Liver (tissue), 9 donors: ENCODE data around the gene ZNF326. TPM values are rescaled to one million over a fixed set of nuclear protein-coding genes. Genes with fewer than 3 reads are reported as not detected.

Source experiments
- DNase-seq: peaks from one replicate; pipeline ENCODE4 v3.0.0-alpha.2; 2017; ENCODE audit warnings: low spot score
- H3K27ac ChIP-seq, 2 donors: one replicate each; pipeline ENCODE4 v1.7.0; 2013; ENCODE audit warnings: inconsistent platforms in 2 of 2, low read length in 2 of 2, control low read depth in 1 of 2, low read depth in 1 of 2, mild to moderate bottlenecking in 1 of 2
- H3K27me3 ChIP-seq, 4 donors: one replicate each; pipeline versions ENCODE4 v1.6.1 to v1.7.0; 2013; ENCODE audit warnings: low read length in 3 of 4, inconsistent platforms in 1 of 4, mild to moderate bottlenecking in 1 of 4, moderate library complexity in 1 of 4; ENCODE audit not compliant: control insufficient read depth in 4 of 4, insufficient read depth in 4 of 4
- H3K36me3 ChIP-seq, 4 donors: one replicate each; pipeline versions ENCODE4 v1.6.1 to v1.7.0; 2013; ENCODE audit warnings: low read length in 3 of 4, mild to moderate bottlenecking in 3 of 4, low read depth in 1 of 4, moderate library complexity in 1 of 4; ENCODE audit not compliant: control insufficient read depth in 4 of 4, insufficient read depth in 3 of 4
- H3K4me1 ChIP-seq, 4 donors: one replicate each; pipeline versions ENCODE4 v1.6.1 to v1.7.0; 2013; ENCODE audit warnings: low read length in 3 of 4, mild to moderate bottlenecking in 3 of 4, moderate library complexity in 1 of 4; ENCODE audit not compliant: control insufficient read depth in 4 of 4, insufficient read depth in 4 of 4
- H3K4me3 ChIP-seq, 3 donors: one replicate each; pipeline versions ENCODE4 v1.6.1 to v1.7.0; 2013; ENCODE audit warnings: low read length in 3 of 3, control low read depth in 1 of 3, low read depth in 1 of 3, mild to moderate bottlenecking in 1 of 3
- H3K9ac ChIP-seq, 2 donors: one replicate each; pipeline ENCODE4 v1.7.0; 2013; ENCODE audit warnings: low read length in 2 of 2, mild to moderate bottlenecking in 2 of 2, moderate library complexity in 2 of 2, control low read depth in 1 of 2, low read depth in 1 of 2
- H3K9me3 ChIP-seq, 4 donors: one replicate each; pipeline versions ENCODE4 v1.6.1 to v1.7.0; 2013; ENCODE audit warnings: low read length in 3 of 4; ENCODE audit not compliant: control insufficient read depth in 4 of 4
- EGR1 ChIP-seq, 2 donors: IDR thresholded peaks; 2 replicates each; pipeline ENCODE4 v1.6.1; 2016 to 2018; ENCODE audit warnings: antibody characterized with exemption in 2 of 2, low read depth in 2 of 2
- FOXA1 ChIP-seq: IDR thresholded peaks from 2 replicates; pipeline ENCODE4 v1.6.1; 2016; ENCODE audit warnings: antibody characterized with exemption
- FOXA2 ChIP-seq: IDR thresholded peaks from 2 replicates; pipeline ENCODE4 v1.6.1; 2016; ENCODE audit warnings: antibody characterized with exemption
- GABPA ChIP-seq, 2 donors: IDR thresholded peaks in 1 of 2; conservative IDR thresholded peaks in 1 of 2; 2 replicates each; pipeline ENCODE4 v1.6.1; 2016; ENCODE audit warnings: antibody characterized with exemption in 2 of 2, mild to moderate bottlenecking in 1 of 2, moderate library complexity in 1 of 2
- HNF4A ChIP-seq, 2 donors: conservative IDR thresholded peaks; 2 replicates each; pipeline ENCODE4 v1.6.1; 2016; ENCODE audit warnings: antibody characterized with exemption in 2 of 2, mild to moderate bottlenecking in 2 of 2
- HNF4G ChIP-seq: IDR thresholded peaks from 2 replicates; pipeline ENCODE4 v1.6.1; 2016; ENCODE audit warnings: antibody characterized with exemption
- JUND ChIP-seq, 2 donors: IDR thresholded peaks; 2 replicates each; pipeline ENCODE4 v1.6.1; 2016; ENCODE audit warnings: antibody characterized with exemption in 2 of 2
- NR2F2 ChIP-seq: IDR thresholded peaks from 2 replicates; pipeline ENCODE4 v1.6.1; 2016; ENCODE audit warnings: antibody characterized with exemption
- RAD21 ChIP-seq, 2 donors: IDR thresholded peaks; 2 replicates each; pipeline ENCODE4 v1.6.1; 2016; ENCODE audit warnings: antibody characterized with exemption in 2 of 2, mild to moderate bottlenecking in 2 of 2
- REST ChIP-seq: IDR thresholded peaks from 2 replicates; pipeline ENCODE4 v1.6.1; 2016; ENCODE audit warnings: antibody characterized with exemption, mild to moderate bottlenecking
- RXRA ChIP-seq, 2 donors: IDR thresholded peaks; 2 replicates each; pipeline ENCODE4 v1.6.1; 2017 to 2018; ENCODE audit warnings: antibody characterized with exemption in 2 of 2, mild to moderate bottlenecking in 1 of 2
- SP1 ChIP-seq: IDR thresholded peaks from 2 replicates; pipeline ENCODE4 v1.6.1; 2018; ENCODE audit warnings: antibody characterized with exemption, mild to moderate bottlenecking
- TAF1 ChIP-seq: conservative IDR thresholded peaks from 2 replicates; pipeline ENCODE4 v1.6.1; 2016; ENCODE audit warnings: antibody characterized with exemption, mild to moderate bottlenecking
- YY1 ChIP-seq: IDR thresholded peaks from 2 replicates; pipeline ENCODE4 v1.6.1; 2016; ENCODE audit warnings: antibody characterized with exemption, mild to moderate bottlenecking
- ZBTB33 ChIP-seq: IDR thresholded peaks from 2 replicates; pipeline ENCODE4 v1.6.1; 2016; ENCODE audit warnings: antibody characterized with exemption
- WGBS: extraction: QIAGEN DNeasy Blood & Tissue Kit; methylation state at CpG from one replicate; pipeline ENCODE4 v1.1.7; 2013; 5-methylcytosine and 5-hydroxymethylcytosine counted together
- polyA plus RNA-seq, 2 donors: library from polyadenylated mRNA; stranded (reverse) in 1 of 2; unstranded in 1 of 2; fragments of 200-250 nt in 1 of 2; fragments of >200 nt in 1 of 2; fragmentation: Nextera tagmentation in 1 of 2; extraction: Ambion mirVana in 1 of 2; gene quantifications; one replicate each; pipeline versions ENCODE4 v1.2.1 to v1.2.3, GENCODE V29; 2013 to 2015
- total RNA-seq, 2 donors: library from RNA; depleted of rRNA; stranded (reverse); fragments of >200 nt; gene quantifications; one replicate each; pipeline ENCODE4 v1.2.3, GENCODE V29; 2014
- TF ChIP-seq, protein P1 (sequence below): IDR thresholded peaks from 2 replicates; pipeline ENCODE4 v1.6.1; 2016; ENCODE audit warnings: antibody characterized with exemption
- TF ChIP-seq, protein P2 (sequence below): fragments of 150-350 bp; IDR thresholded peaks from 2 replicates; pipeline ENCODE4 v1.5.1; 2017; ENCODE audit warnings: improper control_type of control experiment, low read depth, low read length; ENCODE audit not compliant: missing input control
- TF ChIP-seq, protein P3 (sequence below): IDR thresholded peaks from 2 replicates; pipeline ENCODE4 v1.6.1; 2016; ENCODE audit warnings: antibody characterized with exemption
- donor health status: healthy.
- donor health status: healthy.
- donor health status: healthy.
- donor health status: healthy.
- donor health status: healthy.

The ZNF326 gene
- total and polyA plus RNA-seq, 4 donors = 6.5 to 14.6 (median 10.9) TPM

GRCh38 chr1:89973471-89974127 lies 21.3 kb upstream of the ZNF326 start:
- Histone ChIP-seq H3K27me3 (no peaks in the 10 kb centered on the region), H3K9me3 (no peaks in the 10 kb centered on the region), H3K27ac (no peak overlapping the region), H3K4me1 (no peaks in the 10 kb centered on the region), H3K36me3 (no peaks in the 10 kb centered on the region), H3K9ac (no peak overlapping the region), H3K4me3 (no peak overlapping the region)
- no peak for DNase-seq
- TF ChIP-seq GABPA (IDR thresholded peaks at IDR 0.05 in 1 of 2, conservative IDR thresholded peaks at IDR 0.05 in 1 of 2) (no peak), HNF4A (conservative IDR thresholded peaks at IDR 0.05) (no peak), SP1 (no peak), FOXA1 (no peak), RAD21 (IDR thresholded peaks at IDR 0.05) (no peak), HNF4G (no peak), TAF1 (no peak), ZBTB33 (no peak), EGR1 (IDR thresholded peaks at IDR 0.05; ENCODE audit: low read depth in 2 of 2) (no peak), JUND (IDR thresholded peaks at IDR 0.05) (no peak), REST (no peak), RXRA (IDR thresholded peaks at IDR 0.05) (no peak), YY1 (no peak), NR2F2 (no peak)
- TF ChIP-seq, protein P1, sequence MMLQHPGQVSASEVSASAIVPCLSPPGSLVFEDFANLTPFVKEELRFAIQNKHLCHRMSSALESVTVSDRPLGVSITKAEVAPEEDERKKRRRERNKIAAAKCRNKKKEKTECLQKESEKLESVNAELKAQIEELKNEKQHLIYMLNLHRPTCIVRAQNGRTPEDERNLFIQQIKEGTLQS = no peak
- 93% methylated on average over 8 of the region's 8 CpGs for WGBS

DNA sequence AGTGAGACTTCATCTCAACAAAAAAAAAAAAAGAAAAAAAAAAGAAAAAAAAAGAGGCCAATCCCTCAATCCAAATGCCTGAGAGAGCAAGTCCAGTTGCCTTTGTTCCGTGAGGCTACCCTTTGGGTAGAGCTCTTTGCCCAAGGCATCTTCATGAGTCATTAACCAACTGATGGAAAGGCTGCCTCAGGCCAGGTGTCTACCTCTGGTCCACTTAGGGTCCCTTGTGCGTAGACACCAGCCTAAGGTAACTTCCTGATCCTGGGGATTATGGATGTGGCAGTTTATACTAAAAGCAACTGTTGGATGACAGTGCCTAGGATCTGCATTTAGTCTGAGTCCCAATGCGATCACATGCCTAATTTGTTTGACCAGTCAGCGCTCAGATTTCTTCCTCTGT lies 20.7 kb upstream of the ZNF326 start:
- 97% methylated on average over 4 of the region's 4 CpGs for WGBS
- Histone ChIP-seq H3K9me3 (no peaks in the 10 kb centered on the region), H3K4me1 (no peaks in the 10 kb centered on the region), H3K27me3 (no peaks in the 10 kb centered on the region), H3K4me3 (no peak overlapping the region), H3K27ac (no peak overlapping the region), H3K9ac (no peak overlapping the region), H3K36me3 (no peaks in the 10 kb centered on the region)
- no peak for DNase-seq
- TF ChIP-seq, protein P1 = no peak
- TF ChIP-seq NR2F2 (no peak), EGR1 (IDR thresholded peaks at IDR 0.05; ENCODE audit: low read depth in 2 of 2) (no peak), YY1 (no peak), REST (no peak), RAD21 (IDR thresholded peaks at IDR 0.05) (no peak), GABPA (IDR thresholded peaks at IDR 0.05 in 1 of 2, conservative IDR thresholded peaks at IDR 0.05 in 1 of 2) (no peak), TAF1 (no peak), HNF4G (no peak), SP1 (no peak), JUND (IDR thresholded peaks at IDR 0.05) (no peak), FOXA1 (no peak), RXRA (IDR thresholded peaks at IDR 0.05) (no peak), HNF4A (conservative IDR thresholded peaks at IDR 0.05) (no peak), FOXA2 (no peak)
- TF ChIP-seq, protein P2, sequence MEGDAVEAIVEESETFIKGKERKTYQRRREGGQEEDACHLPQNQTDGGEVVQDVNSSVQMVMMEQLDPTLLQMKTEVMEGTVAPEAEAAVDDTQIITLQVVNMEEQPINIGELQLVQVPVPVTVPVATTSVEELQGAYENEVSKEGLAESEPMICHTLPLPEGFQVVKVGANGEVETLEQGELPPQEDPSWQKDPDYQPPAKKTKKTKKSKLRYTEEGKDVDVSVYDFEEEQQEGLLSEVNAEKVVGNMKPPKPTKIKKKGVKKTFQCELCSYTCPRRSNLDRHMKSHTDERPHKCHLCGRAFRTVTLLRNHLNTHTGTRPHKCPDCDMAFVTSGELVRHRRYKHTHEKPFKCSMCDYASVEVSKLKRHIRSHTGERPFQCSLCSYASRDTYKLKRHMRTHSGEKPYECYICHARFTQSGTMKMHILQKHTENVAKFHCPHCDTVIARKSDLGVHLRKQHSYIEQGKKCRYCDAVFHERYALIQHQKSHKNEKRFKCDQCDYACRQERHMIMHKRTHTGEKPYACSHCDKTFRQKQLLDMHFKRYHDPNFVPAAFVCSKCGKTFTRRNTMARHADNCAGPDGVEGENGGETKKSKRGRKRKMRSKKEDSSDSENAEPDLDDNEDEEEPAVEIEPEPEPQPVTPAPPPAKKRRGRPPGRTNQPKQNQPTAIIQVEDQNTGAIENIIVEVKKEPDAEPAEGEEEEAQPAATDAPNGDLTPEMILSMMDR = no peak
- TF ChIP-seq, protein P3, sequence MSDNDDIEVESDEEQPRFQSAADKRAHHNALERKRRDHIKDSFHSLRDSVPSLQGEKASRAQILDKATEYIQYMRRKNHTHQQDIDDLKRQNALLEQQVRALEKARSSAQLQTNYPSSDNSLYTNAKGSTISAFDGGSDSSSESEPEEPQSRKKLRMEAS = no peak
